ENCODE results near the gene SPHK2.

SPHK2 gene

DNA sequence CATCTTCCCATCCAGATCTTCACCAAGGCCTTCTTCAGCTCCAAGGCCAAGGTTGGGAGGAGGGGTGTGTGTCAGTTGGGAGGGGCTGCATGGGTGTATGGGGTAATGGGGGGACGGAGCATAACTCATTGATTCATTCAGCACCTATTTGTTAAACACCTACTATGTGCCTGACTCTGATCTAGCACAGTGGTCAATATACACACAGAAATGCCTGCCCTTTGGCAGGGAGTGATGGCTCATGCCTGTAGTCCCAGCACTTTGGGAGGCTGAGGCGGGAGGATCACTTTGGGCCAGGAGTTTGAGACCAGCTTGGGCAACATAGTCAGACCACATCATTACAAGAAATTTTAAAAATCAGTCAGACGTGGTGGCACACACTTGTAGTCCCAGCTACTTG is 31.9 kb upstream of the SPHK2 start:
- H3K9ac ChIP-seq, result no peak overlapping the region

GRCh38 chr19:48588670-48589401 is 30.5 kb upstream of the SPHK2 start:
- peak; percentile 87 for TF ChIP-seq CTCF (conservative IDR thresholded peaks at IDR 0.05; ENCODE audit: low read depth, low read length)
- Histone ChIP-seq H3K4me3 (IDR thresholded peaks at IDR 0.05; ENCODE audit: insufficient read depth, low read depth, low read length) (no peak overlapping the region), H3K79me2 (ENCODE audit: insufficient read depth, low read depth) (no peaks in the 10 kb centered on the region), H3K27ac (no peak overlapping the region), H3K27me3 (ENCODE audit: insufficient read depth, low read depth) (peaks cover 85% of the 10 kb centered on the region), H4K20me1 (ENCODE audit: insufficient read depth) (no peaks in the 10 kb centered on the region), H3K4me1 (ENCODE audit: low read depth, poor library complexity, severe bottlenecking) (peaks cover 7% of the 10 kb centered on the region), H3K4me2 (peak overlapping the region; percentile 60), H3K36me3 (ENCODE audit: insufficient read depth) (no peaks in the 10 kb centered on the region), H3K9ac (no peak overlapping the region), H2AFZ (ENCODE audit: low read depth) (peak overlapping the region; percentile 66; the same call in 1 of the 2 replicates)

More for the DNA sequence above, 31.9 kb upstream of the SPHK2 start:
- Histone ChIP-seq H3K4me1 (ENCODE audit: low read depth, poor library complexity, severe bottlenecking) (peaks cover 7% of the 10 kb centered on the region), H3K79me2 (ENCODE audit: insufficient read depth, low read depth) (no peaks in the 10 kb centered on the region), H3K27ac (no peak overlapping the region), H3K36me3 (ENCODE audit: insufficient read depth) (no peaks in the 10 kb centered on the region), H3K4me3 (IDR thresholded peaks at IDR 0.05; ENCODE audit: insufficient read depth, low read depth, low read length) (no peak overlapping the region), H4K20me1 (ENCODE audit: insufficient read depth) (no peaks in the 10 kb centered on the region), H2AFZ (ENCODE audit: low read depth) (no peak overlapping the region), H3K27me3 (ENCODE audit: insufficient read depth, low read depth) (peaks cover 86% of the 10 kb centered on the region), H3K4me2 (no peak overlapping the region)
- TF ChIP-seq CTCF (conservative IDR thresholded peaks at IDR 0.05; ENCODE audit: low read depth, low read length), result no peak

GRCh38 chr19:48591021-48591420 is 28.3 kb upstream of the SPHK2 start:
- no peaks in the 10 kb centered on the region for H4K20me1 ChIP-seq (ENCODE audit: insufficient read depth)
- H2AFZ ChIP-seq (ENCODE audit: low read depth), result no peak overlapping the region
- no peaks in the 10 kb centered on the region for H3K36me3 ChIP-seq (ENCODE audit: insufficient read depth)
- no peaks in the 10 kb centered on the region for H3K79me2 ChIP-seq (ENCODE audit: insufficient read depth, low read depth)
- peaks cover 3% of the 10 kb centered on the region for H3K4me1 ChIP-seq (ENCODE audit: low read depth, poor library complexity, severe bottlenecking)
- no peak overlapping the region for H3K4me2 ChIP-seq
- H3K27me3 ChIP-seq (ENCODE audit: insufficient read depth, low read depth), result peaks cover 85% of the 10 kb centered on the region
- no peak overlapping the region for H3K4me3 ChIP-seq (IDR thresholded peaks at IDR 0.05; ENCODE audit: insufficient read depth, low read depth, low read length)
- no peak for TF ChIP-seq CTCF (conservative IDR thresholded peaks at IDR 0.05; ENCODE audit: low read depth, low read length)
- H3K9ac ChIP-seq, result no peak overlapping the region
- no peak overlapping the region for H3K27ac ChIP-seq

GRCh38 chr19:48595171-48595570 is 24.1 kb upstream of the SPHK2 start:
- no peaks in the 10 kb centered on the region for H3K4me1 ChIP-seq (ENCODE audit: low read depth, poor library complexity, severe bottlenecking)
- no peak overlapping the region for H3K9ac ChIP-seq
- no peaks in the 10 kb centered on the region for H3K36me3 ChIP-seq (ENCODE audit: insufficient read depth)
- no peak overlapping the region for H2AFZ ChIP-seq (ENCODE audit: low read depth)
- TF ChIP-seq CTCF (conservative IDR thresholded peaks at IDR 0.05; ENCODE audit: low read depth, low read length), result no peak
- no peaks in the 10 kb centered on the region for H3K79me2 ChIP-seq (ENCODE audit: insufficient read depth, low read depth)
- no peak overlapping the region for H3K4me3 ChIP-seq (IDR thresholded peaks at IDR 0.05; ENCODE audit: insufficient read depth, low read depth, low read length)
- no peaks in the 10 kb centered on the region for H4K20me1 ChIP-seq (ENCODE audit: insufficient read depth)
- peaks cover 89% of the 10 kb centered on the region for H3K27me3 ChIP-seq (ENCODE audit: insufficient read depth, low read depth)
- H3K4me2 ChIP-seq, result no peak overlapping the region
- H3K27ac ChIP-seq, result no peak overlapping the region
